Measurements from ENCODE around the gene SCLY.

Gene SCLY

GRCh38 chr2:238060542-238061314 is at the start of gene SCLY:
TSS of gene SCLY (plus strand) at chr2:238061001. CDS start at chr2:238061055, 54 bp downstream.
- peak; percentile 97 for DNase-seq (ENCODE audit: low read depth)
- H3K4me3 ChIP-seq (replicated peaks; ENCODE audit: low read depth, low read length): peak within 1 kb of the TSS; percentile 89
- no peak for TF ChIP-seq CTCF (IDR thresholded peaks at IDR 0.05; ENCODE audit: low read length, missing control alignments)

GRCh38 chr2:238013806-238014205 is 47.0 kb upstream of the SCLY start:
- H3K4me3 ChIP-seq (replicated peaks; ENCODE audit: low read depth, low read length): no peak overlapping the region
- no peak for TF ChIP-seq CTCF (IDR thresholded peaks at IDR 0.05; ENCODE audit: low read length, missing control alignments)
- no peak for DNase-seq (ENCODE audit: low read depth)

- DNase-seq (ENCODE audit: low read depth): no peak
- TF ChIP-seq CTCF (IDR thresholded peaks at IDR 0.05; ENCODE audit: low read length, missing control alignments): peak; percentile 29
- H3K4me3 ChIP-seq (replicated peaks; ENCODE audit: low read depth, low read length): no peak overlapping the region
Observed at GRCh38 chr2:238015705-238016104, 45.1 kb upstream of the SCLY start.

- no peak for DNase-seq (ENCODE audit: low read depth)
- no peak for TF ChIP-seq CTCF (IDR thresholded peaks at IDR 0.05; ENCODE audit: low read length, missing control alignments)
- no peak overlapping the region for H3K4me3 ChIP-seq (replicated peaks; ENCODE audit: low read depth, low read length)
Observed at GRCh38 chr2:238016526-238016925, 44.3 kb upstream of the SCLY start.

GRCh38 chr2:238019962-238020361 is 40.8 kb upstream of the SCLY start:
- no peak overlapping the region for H3K4me3 ChIP-seq (replicated peaks; ENCODE audit: low read depth, low read length)
- no peak for TF ChIP-seq CTCF (IDR thresholded peaks at IDR 0.05; ENCODE audit: low read length, missing control alignments)
- DNase-seq (ENCODE audit: low read depth): no peak

GRCh38 chr2:238020816-238021215 is 40.0 kb upstream of the SCLY start:
- H3K4me3 ChIP-seq (replicated peaks; ENCODE audit: low read depth, low read length): no peak overlapping the region
- DNase-seq (ENCODE audit: low read depth): no peak
- no peak for TF ChIP-seq CTCF (IDR thresholded peaks at IDR 0.05; ENCODE audit: low read length, missing control alignments)

- no peak overlapping the region for H3K4me3 ChIP-seq (replicated peaks; ENCODE audit: low read depth, low read length)
- no peak for DNase-seq (ENCODE audit: low read depth)
- TF ChIP-seq CTCF (IDR thresholded peaks at IDR 0.05; ENCODE audit: low read length, missing control alignments): no peak
Observed at GRCh38 chr2:238021327-238021726, 39.5 kb upstream of the SCLY start.

Data from fibroblast of pulmonary artery (primary cell).